Colonic mucosa (tissue), 4 donors: ENCODE data around the gene UBE2E1. TPM values are rescaled to one million over a fixed set of nuclear protein-coding genes. Genes with fewer than 3 reads are reported as not detected.

Experiments used
- DNase-seq: peaks from one replicate; pipeline ENCODE4 v3.0.0-alpha.2; 2020
- H3K27ac ChIP-seq: fragments of 200-600 bp; one replicate; pipeline ENCODE4 v1.8.0; 2021
- H3K27me3 ChIP-seq: fragments of 200-600 bp; one replicate; pipeline ENCODE4 v1.8.0; 2021
- H3K36me3 ChIP-seq: fragments of 200-600 bp; one replicate; pipeline ENCODE4 v1.8.0; 2021
- H3K4me1 ChIP-seq: fragments of 200-600 bp; one replicate; pipeline ENCODE4 v1.8.0; 2021; ENCODE audit warnings: mild to moderate bottlenecking
- H3K4me3 ChIP-seq: fragments of 200-600 bp; one replicate; pipeline ENCODE4 v1.8.0; 2021
- H3K9ac ChIP-seq, 2 donors: one replicate each; pipeline ENCODE4 v1.7.0; 2013; ENCODE audit warnings: control low read depth in 2 of 2, low read depth in 2 of 2, low read length in 2 of 2
- H3K9me3 ChIP-seq: fragments of 200-600 bp; one replicate; pipeline ENCODE4 v1.8.0; 2021
- CTCF ChIP-seq: fragments of 200-600 bp; IDR thresholded peaks from one replicate; pipeline ENCODE4 v1.8.0; 2022; ENCODE audit warnings: antibody characterized with exemption, mild to moderate bottlenecking
- intact Hi-C: fragments of 100-400 bp; cut with DNase I; formaldehyde crosslinking; loops from one replicate; pipeline ENCODE4 v1.14.1; 2022
- total RNA-seq, 2 donors: library from RNA; stranded (reverse); fragmentation: NEBNext Ultra II Directional in 1 of 2; extraction: Animal tissue kit (Norgen Biotek cat#: 25700) in 1 of 2; gene quantifications; one replicate each; pipeline ENCODE4 v1.2.1, GENCODE V29; 2021
- donor health status: healthy.
- donor health status: DM: no; HTN: no; CAD: no.
- donor health status: DM: no; HTN: no; CAD: no.

UBE2E1 gene
- total RNA-seq, 2 donors from 2014 or later: 68.6 to 81.7 TPM

DNA sequence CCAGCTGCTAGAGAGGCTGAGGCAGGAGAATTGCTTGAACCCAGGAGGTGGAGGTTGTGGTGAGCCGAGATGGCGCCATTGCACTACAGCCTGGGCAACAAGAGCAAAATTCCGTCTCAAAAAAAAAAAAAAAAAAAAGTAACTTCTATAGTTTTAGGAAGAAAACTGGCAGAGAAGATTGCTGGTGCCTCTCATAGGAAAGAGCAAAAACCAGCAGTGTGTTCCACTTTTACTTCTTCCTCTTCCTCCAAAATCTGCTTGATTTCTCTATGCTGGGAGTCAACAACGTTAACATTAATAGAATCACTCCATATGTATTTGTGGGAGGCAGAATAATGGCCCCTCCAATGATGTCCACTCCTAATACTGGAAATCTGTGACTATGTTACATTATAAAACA, 126.8 kb downstream of the UBE2E1 start:
- H3K9me3 ChIP-seq: no peaks in the 10 kb centered on the region
- H3K27me3 ChIP-seq: no peaks in the 10 kb centered on the region
- H3K4me1 ChIP-seq: no peaks in the 10 kb centered on the region
- H3K9ac ChIP-seq: no peak overlapping the region
- no peak overlapping the region for H3K4me3 ChIP-seq
- TF ChIP-seq CTCF: no peak
- H3K36me3 ChIP-seq: no peaks in the 10 kb centered on the region
- intact Hi-C loops: no loop called here
- DNase-seq: no peak
- no peak overlapping the region for H3K27ac ChIP-seq

GRCh38 chr3:23934253-23934652, 128.5 kb downstream of the UBE2E1 start:
- no peaks in the 10 kb centered on the region for H3K36me3 ChIP-seq
- no peaks in the 10 kb centered on the region for H3K9me3 ChIP-seq
- TF ChIP-seq CTCF: no peak
- no peaks in the 10 kb centered on the region for H3K4me1 ChIP-seq
- intact Hi-C loops: no loop called here
- no peak overlapping the region for H3K9ac ChIP-seq
- no peaks in the 10 kb centered on the region for H3K27me3 ChIP-seq
- no peak for DNase-seq
- no peak overlapping the region for H3K27ac ChIP-seq
- H3K4me3 ChIP-seq: no peak overlapping the region

- TF ChIP-seq CTCF: no peak
- no peak for DNase-seq
- H3K27ac ChIP-seq: no peak overlapping the region
Observed at GRCh38 chr3:23937296-23937695, 131.5 kb downstream of the UBE2E1 start.

DNA sequence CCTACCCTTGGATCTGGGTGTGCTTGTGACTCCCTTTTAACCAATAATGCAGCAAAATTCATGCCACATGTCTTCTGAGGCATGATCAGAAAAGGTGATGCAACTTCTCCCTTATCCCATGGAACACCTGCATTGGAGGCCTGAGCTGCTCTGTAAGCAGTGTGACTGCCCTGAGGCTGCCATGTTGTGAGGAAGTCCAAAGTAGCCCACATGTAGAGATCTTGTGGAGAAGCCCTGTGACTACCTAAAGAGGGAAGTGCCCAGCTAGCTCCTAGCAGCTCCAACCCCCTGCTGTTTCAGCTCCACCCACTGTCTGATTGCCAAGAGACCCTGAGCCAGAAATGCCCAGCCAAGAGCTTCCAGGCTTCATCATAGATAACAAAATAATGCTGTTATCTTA, 132.9 kb downstream of the UBE2E1 start:
- TF ChIP-seq CTCF: no peak
- Histone ChIP-seq H3K9me3 (no peaks in the 10 kb centered on the region), H3K27me3 (no peaks in the 10 kb centered on the region), H3K4me3 (no peak overlapping the region), H3K9ac (no peak overlapping the region), H3K27ac (no peak overlapping the region), H3K36me3 (no peaks in the 10 kb centered on the region), H3K4me1 (no peaks in the 10 kb centered on the region)
- intact Hi-C loops: no loop called here
- no peak for DNase-seq

More at GRCh38 chr3:23937296-23937695, 131.5 kb downstream of the UBE2E1 start:
- H3K36me3 ChIP-seq: no peaks in the 10 kb centered on the region
- H3K27me3 ChIP-seq: no peaks in the 10 kb centered on the region
- H3K4me1 ChIP-seq: no peaks in the 10 kb centered on the region
- H3K9me3 ChIP-seq: no peaks in the 10 kb centered on the region
- no peak overlapping the region for H3K4me3 ChIP-seq
- intact Hi-C loops: no loop called here
- H3K9ac ChIP-seq: no peak overlapping the region

- TF ChIP-seq CTCF: no peak
- Histone ChIP-seq H3K36me3 (no peaks in the 10 kb centered on the region), H3K4me1 (no peaks in the 10 kb centered on the region)
Observed at GRCh38 chr3:23940775-23941174, 135.0 kb downstream of the UBE2E1 start.

More at GRCh38 chr3:23940775-23941174, 135.0 kb downstream of the UBE2E1 start:
- H3K27me3 ChIP-seq: no peaks in the 10 kb centered on the region
- H3K27ac ChIP-seq: no peak overlapping the region
- no peak overlapping the region for H3K9ac ChIP-seq
- H3K9me3 ChIP-seq: no peaks in the 10 kb centered on the region
- intact Hi-C loops: no loop called here
- no peak for DNase-seq
- H3K4me3 ChIP-seq: no peak overlapping the region

Other genes starting within 250 kb of the UBE2E1 start
- gene NKIRAS1, start 111.0 kb downstream of the UBE2E1 start, total RNA-seq: 1 to 10 TPM; 2.6 to 5.4 TPM
- 1,000 to 10,000 TPM; 1,434 to 1,547 TPM for gene RPL15, start 111.2 kb downstream of the UBE2E1 start, total RNA-seq
- 10 to 100 TPM in 1 of 2 donors, 1 to 10 TPM in 1; 9.8 to 41.9 TPM for gene NR1D2, start 139.3 kb downstream of the UBE2E1 start, total RNA-seq